Frontal cortex (tissue), 4 donors: Measurements from ENCODE around the gene PES1. TPM values are rescaled to one million over a fixed set of nuclear protein-coding genes. Genes with fewer than 3 reads are reported as not detected.
"Not testable (repeated sequence)": the region's sequence is repeated elsewhere in the genome, so short reads cannot be mapped to it uniquely, and the experiment has no call there.

Experiments
- DNase-seq, 2 donors: peaks; one replicate each; pipeline ENCODE4 v3.0.0; 2012; ENCODE audit warnings: low spot score in 2 of 2
- FAIRE-seq: peaks from 2 replicates; lab custom pipeline; 2012; peaks lifted over from hg19 to GRCh38; lab: Jason Lieb, UNC
- total RNA-seq: library from RNA; depleted of rRNA; stranded (reverse); fragments of >200 nt; gene quantifications from one replicate; pipeline ENCODE4 v1.2.3, GENCODE V29; 2014
- donor health status: control.
- donor health status: control.
- donor health status: control.

The PES1 gene
- total RNA-seq, 1 donor from 2014 or later = 52.2 TPM

DNA sequence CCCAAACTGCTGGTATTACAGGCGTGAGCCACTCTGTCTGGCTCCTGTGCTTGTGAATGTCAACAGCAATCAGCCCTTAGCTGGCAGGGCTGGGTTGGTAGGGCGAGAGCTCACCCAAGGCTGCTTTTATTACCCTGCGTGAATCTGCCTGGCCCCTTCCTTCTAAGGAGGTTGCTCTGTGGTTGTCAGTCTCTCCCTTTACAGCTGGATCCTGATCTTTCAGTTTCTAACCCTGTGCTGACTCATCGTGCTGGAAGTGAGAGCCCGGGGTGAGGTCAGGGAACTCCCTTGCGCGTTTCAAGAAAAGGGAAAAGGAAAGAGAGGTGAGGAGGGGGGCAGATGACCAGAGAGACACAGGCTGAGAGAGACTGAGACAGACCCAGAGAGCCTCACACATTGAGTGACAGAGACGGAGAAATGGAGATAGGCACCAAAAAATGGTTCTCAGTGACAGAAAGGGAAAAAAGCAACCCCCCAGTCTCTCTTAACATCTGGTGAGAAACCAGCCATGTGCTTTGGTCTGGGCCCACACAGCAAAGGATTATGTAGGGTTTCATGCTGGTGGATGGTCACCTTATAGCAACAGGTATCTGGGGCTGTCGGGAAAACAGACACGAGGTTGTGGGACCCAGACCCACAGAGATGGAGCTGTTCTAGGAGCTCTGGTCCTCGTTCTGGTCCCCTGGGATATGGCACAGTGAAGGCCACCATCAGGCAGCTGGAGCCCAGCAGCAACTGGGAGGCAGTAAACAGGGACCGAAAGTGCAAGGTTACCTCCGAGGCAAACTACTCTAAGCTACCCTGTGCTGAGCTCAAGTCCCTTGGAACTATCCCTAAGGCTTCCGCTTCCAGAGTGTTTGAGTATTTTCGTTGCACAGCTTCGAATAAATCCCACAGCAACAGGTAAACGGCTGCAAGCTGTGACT is 17.8 kb upstream of the PES1 start:
- no peak for FAIRE-seq

GRCh38 chr22:30607939-30608338 is 16.2 kb upstream of the PES1 start:
- no peak for DNase-seq

More for the DNA sequence above, 17.8 kb upstream of the PES1 start:
- peak in 1 of 2 donors; percentile 56 for DNase-seq

GRCh38 chr22:30607300-30607930 is 15.7 kb upstream of the PES1 start:
- FAIRE-seq (no peak), DNase-seq (no peak)

More at GRCh38 chr22:30607939-30608338, 16.2 kb upstream of the PES1 start:
- no peak for FAIRE-seq

DNA sequence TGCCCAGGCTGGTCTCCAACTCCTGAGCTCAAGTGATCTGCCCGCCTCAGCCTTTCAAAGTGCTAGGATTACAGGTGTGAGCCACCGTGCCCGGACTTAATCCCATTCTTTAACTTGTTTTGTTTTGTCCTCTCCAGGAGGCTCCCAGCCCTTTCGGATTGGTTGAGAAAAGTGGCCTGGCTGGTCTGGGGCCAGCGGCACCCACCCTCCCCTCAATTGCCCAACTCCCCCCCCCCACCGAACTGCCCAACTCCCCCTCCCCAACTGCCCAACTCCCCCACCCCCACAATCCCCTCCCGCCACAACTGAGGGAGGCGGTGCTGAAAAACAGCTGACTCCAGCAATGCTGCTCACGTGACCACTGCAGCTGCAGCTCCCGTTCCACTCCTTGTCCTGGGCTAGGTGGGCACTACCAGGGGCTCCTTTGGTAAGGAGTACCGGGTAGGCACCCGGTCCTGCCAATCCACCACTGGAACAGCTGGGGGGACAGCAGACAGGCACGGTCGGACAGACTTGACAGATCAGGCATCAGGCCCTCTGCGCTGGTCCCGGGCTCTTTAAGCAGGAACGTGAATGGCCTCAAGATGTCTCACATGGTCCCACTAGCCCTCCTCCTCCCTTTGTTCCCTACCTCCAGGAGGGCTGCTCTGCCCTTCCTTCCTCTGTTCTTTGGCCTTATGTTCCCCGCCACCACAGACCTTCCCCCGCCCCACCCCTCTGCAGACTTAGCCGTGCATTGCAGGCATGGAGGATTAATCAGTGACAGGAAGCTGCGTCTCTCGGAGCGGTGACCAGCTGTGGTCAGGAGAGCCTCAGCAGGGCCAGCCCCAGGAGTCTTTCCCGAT is 15.0 kb upstream of the PES1 start, which contains the start of gene TCN2:
Gene TCN2, plus strand, starts transcription at position 720 of the 845 bp plus-strand sequence. CDS start 158 bp downstream, outside the sequence.
- DNase-seq (peak; percentile 72), FAIRE-seq (no peak)

GRCh38 chr22:30605449-30606110 is 13.9 kb upstream of the PES1 start:
- FAIRE-seq = no peak
- peak in 1 of 2 donors; percentile 38 for DNase-seq

- DNase-seq (no peak), FAIRE-seq (no peak)
Measured at GRCh38 chr22:30604723-30605122, 13.0 kb upstream of the PES1 start.

- DNase-seq (no peak), FAIRE-seq (no peak)
Measured at GRCh38 chr22:30603801-30604200, 12.1 kb upstream of the PES1 start.

GRCh38 chr22:30602049-30602448 is 10.3 kb upstream of the PES1 start:
- FAIRE-seq = no peak

GRCh38 chr22:30601464-30601863 is 9.8 kb upstream of the PES1 start:
- FAIRE-seq (no peak), DNase-seq (no peak)

More at GRCh38 chr22:30602049-30602448, 10.3 kb upstream of the PES1 start:
- DNase-seq = no peak

DNA sequence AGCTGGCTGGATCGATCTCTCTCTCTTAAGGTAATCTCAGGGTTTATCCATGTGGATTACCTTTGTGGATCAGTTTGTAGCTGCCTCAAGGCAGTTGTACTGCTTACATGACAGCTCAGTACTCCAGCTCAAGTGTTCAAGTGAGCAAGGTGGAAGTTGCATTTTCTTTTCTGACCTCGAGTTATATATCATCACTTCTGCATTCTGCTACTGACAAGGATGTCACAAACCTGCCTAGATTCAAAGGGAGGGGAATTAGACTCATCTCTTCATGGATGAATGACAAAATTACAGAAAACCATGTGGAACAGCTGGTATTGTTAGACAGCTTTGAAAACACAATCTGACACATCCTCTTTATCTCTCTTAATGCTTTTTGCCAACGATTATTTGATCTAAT is 9.2 kb upstream of the PES1 start:
- FAIRE-seq (no peak), DNase-seq (no peak)

DNA sequence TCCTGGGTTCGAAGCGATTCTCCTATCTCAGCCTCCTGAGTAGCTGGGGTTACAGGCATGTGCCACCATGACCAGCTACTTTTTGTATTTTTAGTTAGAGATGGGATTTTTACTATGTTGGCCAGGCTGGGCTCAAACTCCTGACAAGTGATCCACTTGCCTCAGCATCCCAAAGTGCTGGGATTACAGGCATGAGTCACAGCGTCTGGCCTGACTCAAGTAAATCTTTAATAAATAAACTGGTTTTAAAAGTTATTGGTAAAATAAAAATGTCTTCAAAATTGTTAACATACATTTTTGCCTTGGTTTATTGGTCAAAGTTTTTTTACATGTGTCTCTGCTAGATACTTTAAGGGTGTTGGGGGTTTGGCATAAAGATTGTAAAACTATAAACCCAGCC is 7.3 kb upstream of the PES1 start:
- FAIRE-seq = no peak

GRCh38 chr22:30596886-30597285 is 5.2 kb upstream of the PES1 start:
- DNase-seq (no peak), FAIRE-seq (no peak)

More for the DNA sequence above, 7.3 kb upstream of the PES1 start:
- no peak for DNase-seq

GRCh38 chr22:30596199-30596598 is 4.5 kb upstream of the PES1 start:
- FAIRE-seq (no peak), DNase-seq (no peak)

DNA sequence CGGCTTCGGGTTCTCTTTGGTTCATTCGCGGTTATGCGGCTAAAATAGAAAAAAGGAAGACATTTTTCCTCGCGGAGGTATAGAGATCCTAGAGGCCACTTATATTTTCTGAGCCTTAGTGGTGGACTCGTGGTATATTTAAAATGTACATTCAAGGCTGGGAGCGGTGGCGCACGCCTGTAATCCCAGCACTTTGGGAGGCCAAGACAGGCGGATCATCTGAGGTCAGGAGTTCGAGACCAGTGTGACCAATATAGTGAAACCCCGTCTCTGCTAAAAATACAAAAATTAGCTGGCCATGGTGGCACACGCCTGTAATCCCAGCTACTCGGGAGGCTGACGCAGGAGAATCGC is 627 bp upstream of the PES1 start:
- FAIRE-seq, DNase-seq: not testable (repeated sequence)

DNA sequence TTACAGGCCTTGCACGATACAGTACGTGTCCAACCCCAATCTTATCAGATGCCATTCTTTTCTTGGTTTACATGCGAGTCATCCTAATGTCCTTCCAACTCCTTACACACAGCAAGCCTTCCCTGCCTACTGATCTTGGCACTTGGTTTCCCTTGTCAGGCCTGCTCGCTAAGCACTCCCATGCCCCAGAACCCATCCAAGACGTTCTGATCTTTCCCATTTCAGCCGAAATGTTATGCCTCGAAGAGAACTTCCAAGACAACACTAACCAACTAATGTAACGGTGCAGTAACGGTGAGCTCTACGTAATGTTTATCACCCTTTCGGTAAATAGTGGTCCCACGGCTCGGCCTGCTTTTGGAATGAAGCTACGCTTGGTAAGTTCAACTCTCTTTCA is 521 bp downstream of the PES1 start:
- DNase-seq (no peak), FAIRE-seq (no peak)

DNA sequence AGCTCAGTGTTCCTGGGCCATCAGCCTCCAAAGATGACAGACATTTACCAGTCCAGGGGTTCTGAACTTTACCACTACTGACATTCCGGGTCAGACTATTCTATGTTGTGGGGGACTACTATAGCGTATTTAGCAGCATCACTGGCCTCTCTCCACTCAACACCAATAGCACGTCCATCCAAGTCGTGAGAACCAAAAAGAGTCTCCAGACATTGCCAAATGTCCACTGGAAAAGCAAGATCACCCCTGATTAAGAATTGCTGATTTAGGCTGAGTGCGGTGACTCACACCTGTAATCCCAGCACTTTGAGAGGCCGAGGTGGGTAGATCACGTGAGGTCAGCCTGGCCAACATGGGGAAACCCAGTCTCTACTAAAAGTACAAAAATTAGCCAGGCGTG is 5.3 kb downstream of the PES1 start:
- DNase-seq = no peak
- no peak for FAIRE-seq

GRCh38 chr22:30584441-30584840 is 7.3 kb downstream of the PES1 start:
- no peak for FAIRE-seq
- no peak for DNase-seq

DNA sequence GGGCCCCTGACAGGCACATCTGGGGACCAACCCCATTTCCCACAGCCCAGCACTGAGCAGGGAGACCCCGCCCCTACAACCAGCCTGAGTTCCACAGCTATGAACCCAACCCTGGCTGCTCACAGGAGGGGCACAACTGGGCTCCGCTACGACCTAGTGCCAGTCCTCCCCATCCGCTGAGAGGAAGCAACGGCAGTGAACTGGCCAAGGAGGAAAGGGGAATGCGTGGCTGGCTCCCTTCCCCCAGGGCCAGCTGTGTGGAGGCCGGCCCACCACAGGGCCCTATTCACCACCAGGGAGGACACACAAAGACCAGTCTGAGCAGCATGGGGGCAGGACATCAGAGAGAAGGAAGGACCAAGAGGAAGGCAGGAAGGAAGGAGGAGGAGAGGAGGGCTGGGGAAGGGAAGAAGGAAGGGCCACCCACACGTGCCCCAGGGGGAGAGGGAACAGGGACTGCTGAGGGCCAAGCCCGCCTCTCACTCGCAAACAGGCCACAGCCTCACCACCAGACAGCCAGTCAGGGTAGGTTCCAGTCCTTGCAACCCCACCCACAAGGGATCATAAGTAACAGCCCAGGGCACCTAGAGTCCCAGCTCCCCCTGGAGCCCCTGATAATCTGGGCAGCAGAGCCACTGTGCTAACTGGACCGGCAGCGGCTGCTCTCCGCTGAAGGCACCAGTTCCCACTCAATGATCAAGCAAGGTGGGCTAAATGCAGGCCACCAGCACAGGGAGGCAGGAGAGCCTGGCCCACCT is 8.7 kb downstream of the PES1 start:
- no peak for DNase-seq
- no peak for FAIRE-seq

DNA sequence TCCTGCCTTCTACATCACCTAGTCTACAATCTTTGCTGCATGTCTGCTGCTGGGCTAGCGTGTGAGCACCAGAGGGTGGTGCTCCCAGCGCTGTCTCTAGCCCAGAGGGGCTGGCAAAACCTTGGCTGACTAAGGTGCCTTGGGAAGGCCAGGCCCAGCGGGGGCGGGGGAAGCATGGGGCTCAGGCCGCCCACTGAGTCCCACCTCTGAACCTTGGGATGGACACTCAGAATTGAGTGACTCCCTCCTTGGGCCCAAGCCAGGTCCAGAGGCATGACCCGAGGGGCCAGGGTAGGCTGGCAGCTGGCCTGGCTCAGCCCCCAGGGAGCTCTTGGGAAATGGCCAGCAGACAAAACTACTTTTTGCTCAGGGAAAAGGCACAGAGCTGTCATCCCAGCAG is 9.7 kb downstream of the PES1 start:
- FAIRE-seq = no peak
- DNase-seq = no peak
